HepG2 (cell line): ENCODE results near the gene GMEB2. TPM values are rescaled to one million over a fixed set of nuclear protein-coding genes. Genes with fewer than 3 reads are reported as not detected.

Experiments
- CC2D1A ChIP-seq: sonication (generic); formaldehyde crosslinking; IDR thresholded peaks from 2 replicates; pipeline ENCODE4 v1.8.1; 2023; ENCODE audit warnings: mild to moderate bottlenecking, missing genetic modification reagents
- CHD4 ChIP-seq: fragments of 200-600 bp; sonication (generic); IDR thresholded peaks from 2 replicates; pipeline ENCODE4 v1.7.0; 2017; ENCODE audit warnings: mild to moderate bottlenecking, low read length, borderline replicate concordance
- FLYWCH1 ChIP-seq: sonication (generic); formaldehyde crosslinking; IDR thresholded peaks from 2 replicates; pipeline ENCODE4 v1.8.1; 2023; ENCODE audit warnings: mild to moderate bottlenecking, missing genetic modification reagents
- KLF9 ChIP-seq: IDR thresholded peaks from 2 replicates; pipeline ENCODE4 v1.6.1; 2016; ENCODE audit warnings: low read depth
- MXI1 ChIP-seq: IDR thresholded peaks from 3 replicates; pipeline ENCODE4 v1.6.1; 2012; ENCODE audit warnings: low read depth, low read length, inconsistent platforms, borderline replicate concordance
- STAG1 ChIP-seq: sonication (generic); formaldehyde crosslinking; IDR thresholded peaks from 2 replicates; pipeline ENCODE4 v1.4.0; 2020; ENCODE audit warnings: missing genetic modification reagents
- TARDBP ChIP-seq: sonication (generic); formaldehyde crosslinking; IDR thresholded peaks from 2 replicates; pipeline ENCODE4 v1.8.0; 2022; ENCODE audit warnings: mild to moderate bottlenecking, missing genetic modification reagents
- TGIF2 ChIP-seq: IDR thresholded peaks from 2 replicates; pipeline ENCODE4 v1.6.1; 2016; ENCODE audit warnings: control low read depth, missing compliant biosample characterization
- ZNF225 ChIP-seq: sonication (generic); formaldehyde crosslinking; IDR thresholded peaks from 2 replicates; pipeline ENCODE4 v1.4.0; 2020; ENCODE audit warnings: mild to moderate bottlenecking, missing genetic modification reagents
- ZNF552 ChIP-seq: sonication (generic); formaldehyde crosslinking; IDR thresholded peaks from 2 replicates; pipeline ENCODE4 v1.9.0; 2022; ENCODE audit warnings: missing genetic modification reagents, mild to moderate bottlenecking, borderline replicate concordance
- polyA plus RNA-seq, 8 experiments: library from polyadenylated mRNA; depleted of rRNA in 3 of 8; stranded (reverse) in 7 of 8; unstranded in 1 of 8; fragments of >200 nt; fragmentation: Illumina TruSeq in 4 of 8; extraction: Trizol in 4 of 8; gene quantifications; 2 replicates each; pipeline versions ENCODE4 v1.2.1 to v1.2.3, GENCODE V29; 2011 to 2016; ENCODE audit warnings: low read depth in 4 of 8, missing spikeins in 1 of 8, mixed read lengths in 1 of 8; ENCODE audit not compliant: insufficient read depth in 1 of 8
- total RNA-seq, 5 experiments: library from RNA; depleted of rRNA; stranded (reverse); fragments of >200 nt; fragmentation: Illumina TruSeq; extraction: Trizol; gene quantifications; 2 replicates each; pipeline ENCODE4 v1.2.3, GENCODE V29; 2016; ENCODE audit warnings: low read depth in 1 of 5
- TF ChIP-seq, protein P1 (sequence below): sonication (generic); formaldehyde crosslinking; IDR thresholded peaks from 2 replicates; pipeline ENCODE4 v1.4.0; 2020; ENCODE audit warnings: mild to moderate bottlenecking, missing genetic modification reagents
- TF ChIP-seq, protein P2 (sequence below): IDR thresholded peaks from 2 replicates; pipeline ENCODE4 v1.6.1; 2016; ENCODE audit warnings: missing biosample characterization, missing genetic modification reagents, low read depth
- TF ChIP-seq, protein P3 (sequence below): sonication (generic); formaldehyde crosslinking; IDR thresholded peaks from 2 replicates; pipeline ENCODE4 v1.5.1; 2020; ENCODE audit warnings: missing genetic modification reagents, mild to moderate bottlenecking, borderline replicate concordance
- TF ChIP-seq, protein P4 (sequence below): sonication (generic); formaldehyde crosslinking; IDR thresholded peaks from 2 replicates; pipeline ENCODE4 v1.4.0; 2020; ENCODE audit warnings: missing genetic modification reagents, mild to moderate bottlenecking, borderline replicate concordance

The GMEB2 gene
- total and polyA plus RNA-seq, 2 of the 13 experiments (the other 11 are each of a cell fraction or from before 2014, with no cell fraction given) = 10.6 to 12.4 TPM

DNA sequence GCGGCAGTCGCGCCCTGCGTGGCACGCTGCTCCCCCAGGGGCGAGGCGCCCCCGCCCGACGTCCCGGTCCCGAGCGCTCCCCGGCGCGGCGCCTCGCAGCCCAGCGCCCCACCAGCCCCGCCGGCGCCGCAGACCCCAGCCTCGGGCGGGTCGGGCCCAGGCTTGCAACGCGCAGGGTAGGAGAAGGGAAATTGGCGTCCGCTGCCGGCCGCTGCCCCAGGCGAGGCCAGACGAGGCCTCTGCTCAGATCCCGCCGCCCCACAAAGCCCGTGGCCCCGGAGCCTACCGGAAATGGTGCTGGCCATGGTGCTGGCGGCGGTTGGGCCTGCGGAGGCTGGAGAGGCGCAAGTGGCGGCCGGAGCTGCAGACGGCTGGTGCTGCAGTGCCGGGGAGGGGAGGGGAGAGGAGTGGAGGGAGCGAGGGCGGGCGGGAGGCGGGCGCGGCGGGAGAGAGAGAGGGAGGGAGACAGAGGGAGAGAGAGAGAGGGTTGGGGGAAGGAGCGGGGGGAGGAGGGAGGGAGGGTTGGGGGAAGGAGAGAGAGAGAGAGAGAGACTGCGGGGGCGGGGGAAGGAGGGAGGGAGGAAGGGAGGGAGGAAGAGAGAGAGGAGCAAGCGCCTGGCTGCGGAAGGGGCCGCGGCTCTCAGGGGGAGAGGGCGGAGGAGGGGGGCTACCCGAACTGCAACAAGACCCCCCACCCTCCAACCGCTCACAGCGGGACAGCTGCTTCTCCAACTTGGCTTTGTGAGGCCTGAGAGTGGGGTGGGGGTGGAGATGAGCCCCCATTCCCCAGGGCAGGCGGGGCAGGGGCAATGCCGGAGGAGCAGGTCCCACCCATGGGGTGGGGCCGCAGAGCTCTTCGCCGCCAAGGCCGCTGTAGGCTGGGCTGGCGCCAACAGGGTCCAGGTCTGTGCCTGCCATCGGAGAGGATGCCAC is 26.4 kb upstream of the GMEB2 start, which contains the start of gene STMN3 (continued):
- TF ChIP-seq, protein P1, sequence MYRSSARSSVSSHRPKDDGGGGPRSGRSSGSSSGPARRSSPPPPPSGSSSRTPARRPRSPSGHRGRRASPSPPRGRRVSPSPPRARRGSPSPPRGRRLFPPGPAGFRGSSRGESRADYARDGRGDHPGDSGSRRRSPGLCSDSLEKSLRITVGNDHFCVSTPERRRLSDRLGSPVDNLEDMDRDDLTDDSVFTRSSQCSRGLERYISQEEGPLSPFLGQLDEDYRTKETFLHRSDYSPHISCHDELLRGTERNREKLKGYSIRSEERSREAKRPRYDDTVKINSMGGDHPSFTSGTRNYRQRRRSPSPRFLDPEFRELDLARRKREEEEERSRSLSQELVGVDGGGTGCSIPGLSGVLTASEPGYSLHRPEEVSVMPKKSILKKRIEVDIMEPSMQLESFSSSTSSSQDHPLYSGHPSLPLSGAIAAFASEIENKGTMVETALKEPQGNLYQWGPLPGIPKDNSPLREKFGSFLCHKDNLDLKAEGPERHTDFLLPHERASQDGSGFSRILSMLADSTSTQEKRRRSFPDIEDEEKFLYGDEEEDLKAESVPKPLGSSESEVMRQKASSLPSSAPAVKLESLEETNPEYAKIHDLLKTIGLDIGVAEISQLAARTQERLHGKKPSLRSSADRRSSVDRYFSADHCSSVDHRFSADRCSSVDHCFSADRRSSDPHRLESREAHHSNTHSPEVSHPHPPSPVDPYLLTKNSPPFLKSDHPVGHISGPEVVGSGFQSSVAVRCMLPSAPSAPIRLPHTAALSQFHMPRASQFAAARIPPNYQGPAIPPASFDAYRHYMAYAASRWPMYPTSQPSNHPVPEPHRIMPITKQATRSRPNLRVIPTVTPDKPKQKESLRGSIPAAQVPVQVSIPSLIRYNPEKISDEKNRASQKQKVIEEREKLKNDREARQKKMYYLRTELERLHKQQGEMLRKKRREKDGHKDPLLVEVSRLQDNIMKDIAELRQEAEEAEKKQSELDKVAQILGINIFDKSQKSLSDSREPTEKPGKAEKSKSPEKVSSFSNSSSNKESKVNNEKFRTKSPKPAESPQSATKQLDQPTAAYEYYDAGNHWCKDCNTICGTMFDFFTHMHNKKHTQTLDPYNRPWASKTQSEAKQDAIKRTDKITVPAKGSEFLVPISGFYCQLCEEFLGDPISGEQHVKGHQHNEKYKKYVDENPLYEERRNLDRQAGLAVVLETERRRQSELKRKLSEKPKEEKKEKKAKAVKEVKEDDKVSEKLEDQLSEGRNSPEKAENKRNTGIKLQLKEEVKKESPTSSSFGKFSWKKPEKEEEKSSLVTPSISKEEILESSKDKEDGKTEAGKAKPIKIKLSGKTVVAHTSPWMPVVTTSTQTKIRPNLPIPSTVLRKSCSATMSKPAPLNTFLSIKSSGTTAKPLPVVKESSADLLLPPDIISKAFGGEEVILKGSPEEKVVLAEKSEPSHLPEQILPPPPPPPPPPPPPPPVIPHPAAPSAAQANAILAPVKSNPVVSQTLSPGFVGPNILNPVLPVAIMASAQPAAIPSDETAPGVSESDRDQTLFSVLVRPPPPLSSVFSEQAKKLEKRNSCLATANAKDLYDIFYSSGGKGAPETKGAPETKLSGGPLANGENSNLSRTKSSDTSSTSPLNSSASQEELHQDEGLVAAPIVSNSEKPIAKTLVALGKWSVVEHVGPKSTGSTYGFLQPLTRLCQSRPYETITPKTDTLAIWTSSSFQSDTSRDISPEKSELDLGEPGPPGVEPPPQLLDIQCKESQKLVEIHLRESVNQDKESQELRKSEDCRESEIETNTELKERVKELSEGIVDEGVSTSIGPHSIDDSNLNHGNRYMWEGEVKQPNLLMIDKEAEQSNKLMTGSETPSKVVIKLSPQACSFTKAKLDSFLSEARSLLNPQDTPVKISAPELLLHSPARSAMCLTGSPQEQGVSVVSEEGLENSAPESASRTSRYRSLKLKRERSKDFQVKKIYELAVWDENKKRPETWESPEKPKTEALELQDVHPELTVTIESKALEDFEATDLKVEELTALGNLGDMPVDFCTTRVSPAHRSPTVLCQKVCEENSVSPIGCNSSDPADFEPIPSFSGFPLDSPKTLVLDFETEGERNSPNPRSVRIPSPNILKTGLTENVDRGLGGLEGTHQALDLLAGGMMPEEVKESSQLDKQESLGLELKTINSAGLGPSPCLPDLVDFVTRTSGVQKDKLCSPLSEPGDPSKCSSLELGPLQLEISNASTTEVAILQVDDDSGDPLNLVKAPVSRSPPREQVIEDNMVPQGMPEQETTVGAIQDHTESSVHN (CRISPR knock-in tag) = peak; percentile 92; the same call in 1 of the 2 replicates
- peak; percentile 97 for TF ChIP-seq FLYWCH1
- TF ChIP-seq KLF9 (CRISPR knock-in tag) = peak; percentile 93
- no peak for TF ChIP-seq CC2D1A
- peak; percentile 42 for TF ChIP-seq STAG1 (CRISPR knock-in tag)
- peak; percentile 96 for TF ChIP-seq ZNF552 (CRISPR knock-in tag)
- peak; percentile 57; the same call in 1 of the 2 replicates for TF ChIP-seq TARDBP
- no peak for TF ChIP-seq CHD4
- peak; percentile 95; the same call in 1 of the 2 replicates for TF ChIP-seq ZNF225 (CRISPR knock-in tag)
- TF ChIP-seq, protein P2, sequence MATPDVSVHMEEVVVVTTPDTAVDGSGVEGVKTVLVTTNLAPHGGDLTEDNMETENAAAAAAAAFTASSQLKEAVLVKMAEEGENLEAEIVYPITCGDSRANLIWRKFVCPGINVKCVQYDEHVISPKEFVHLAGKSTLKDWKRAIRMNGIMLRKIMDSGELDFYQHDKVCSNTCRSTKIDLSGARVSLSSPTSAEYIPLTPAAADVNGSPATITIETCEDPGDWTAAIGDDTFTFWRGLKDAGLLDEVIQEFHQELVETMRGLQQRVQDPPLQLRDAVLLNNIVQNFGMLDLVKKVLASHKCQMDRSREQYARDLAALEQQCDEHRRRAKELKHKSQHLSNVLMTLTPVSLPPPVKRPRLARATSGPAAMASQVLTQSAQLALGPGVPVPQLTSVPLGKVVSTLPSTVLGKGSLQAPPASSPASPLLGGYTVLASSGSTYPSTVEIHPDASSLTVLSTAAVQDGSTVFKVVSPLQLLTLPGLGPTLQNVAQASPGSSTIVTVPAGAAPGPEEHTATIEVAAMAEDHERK (CRISPR knock-in tag) = no peak; the same call in 1 of the 2 replicates
- peak; percentile 99 for TF ChIP-seq TGIF2 (CRISPR knock-in tag)
- TF ChIP-seq, protein P3, sequence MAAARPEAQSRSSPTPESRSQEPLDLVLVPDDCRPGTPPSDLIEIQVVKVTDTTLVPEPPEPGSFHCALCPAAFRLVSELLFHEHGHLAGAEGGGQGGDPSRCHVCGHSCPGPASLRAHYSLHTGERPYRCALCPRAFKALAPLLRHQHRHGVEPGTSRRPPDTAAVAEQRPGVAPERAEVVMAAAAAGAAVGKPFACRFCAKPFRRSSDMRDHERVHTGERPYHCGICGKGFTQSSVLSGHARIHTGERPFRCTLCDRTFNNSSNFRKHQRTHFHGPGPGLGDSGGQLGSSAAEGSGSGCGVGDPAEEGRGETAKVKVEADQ (CRISPR knock-in tag) = peak; percentile 96; the same call in 1 of the 2 replicates
- TF ChIP-seq, protein P4, sequence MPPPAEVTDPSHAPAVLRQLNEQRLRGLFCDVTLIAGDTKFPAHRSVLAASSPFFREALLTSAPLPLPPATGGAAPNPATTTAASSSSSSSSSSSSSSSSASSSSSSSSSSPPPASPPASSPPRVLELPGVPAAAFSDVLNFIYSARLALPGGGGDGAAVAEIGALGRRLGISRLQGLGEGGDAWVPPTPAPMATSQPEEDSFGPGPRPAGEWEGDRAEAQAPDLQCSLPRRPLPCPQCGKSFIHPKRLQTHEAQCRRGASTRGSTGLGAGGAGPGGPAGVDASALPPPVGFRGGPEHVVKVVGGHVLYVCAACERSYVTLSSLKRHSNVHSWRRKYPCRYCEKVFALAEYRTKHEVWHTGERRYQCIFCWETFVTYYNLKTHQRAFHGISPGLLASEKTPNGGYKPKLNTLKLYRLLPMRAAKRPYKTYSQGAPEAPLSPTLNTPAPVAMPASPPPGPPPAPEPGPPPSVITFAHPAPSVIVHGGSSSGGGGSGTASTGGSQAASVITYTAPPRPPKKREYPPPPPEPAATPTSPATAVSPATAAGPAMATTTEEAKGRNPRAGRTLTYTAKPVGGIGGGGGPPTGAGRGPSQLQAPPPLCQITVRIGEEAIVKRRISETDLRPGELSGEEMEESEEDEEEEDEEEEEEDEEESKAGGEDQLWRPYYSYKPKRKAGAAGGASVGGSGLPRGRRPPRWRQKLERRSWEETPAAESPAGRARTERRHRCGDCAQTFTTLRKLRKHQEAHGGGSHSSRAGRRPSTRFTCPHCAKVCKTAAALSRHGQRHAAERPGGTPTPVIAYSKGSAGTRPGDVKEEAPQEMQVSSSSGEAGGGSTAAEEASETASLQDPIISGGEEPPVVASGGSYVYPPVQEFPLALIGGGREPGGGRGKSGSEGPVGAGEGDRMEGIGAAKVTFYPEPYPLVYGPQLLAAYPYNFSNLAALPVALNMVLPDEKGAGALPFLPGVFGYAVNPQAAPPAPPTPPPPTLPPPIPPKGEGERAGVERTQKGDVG (CRISPR knock-in tag) = 0 out of 2 replicates have a peak, but pooled peaks have one; percentile 26
- TF ChIP-seq MXI1 = peak; percentile 98; the same call in 2 of the 3 replicates
